ENCODE data around the gene SLC13A5.

SLC13A5 gene

GRCh38 chr17:6753006-6753445, 39.9 kb upstream of the SLC13A5 start:
- TF ChIP-seq, protein P1, sequence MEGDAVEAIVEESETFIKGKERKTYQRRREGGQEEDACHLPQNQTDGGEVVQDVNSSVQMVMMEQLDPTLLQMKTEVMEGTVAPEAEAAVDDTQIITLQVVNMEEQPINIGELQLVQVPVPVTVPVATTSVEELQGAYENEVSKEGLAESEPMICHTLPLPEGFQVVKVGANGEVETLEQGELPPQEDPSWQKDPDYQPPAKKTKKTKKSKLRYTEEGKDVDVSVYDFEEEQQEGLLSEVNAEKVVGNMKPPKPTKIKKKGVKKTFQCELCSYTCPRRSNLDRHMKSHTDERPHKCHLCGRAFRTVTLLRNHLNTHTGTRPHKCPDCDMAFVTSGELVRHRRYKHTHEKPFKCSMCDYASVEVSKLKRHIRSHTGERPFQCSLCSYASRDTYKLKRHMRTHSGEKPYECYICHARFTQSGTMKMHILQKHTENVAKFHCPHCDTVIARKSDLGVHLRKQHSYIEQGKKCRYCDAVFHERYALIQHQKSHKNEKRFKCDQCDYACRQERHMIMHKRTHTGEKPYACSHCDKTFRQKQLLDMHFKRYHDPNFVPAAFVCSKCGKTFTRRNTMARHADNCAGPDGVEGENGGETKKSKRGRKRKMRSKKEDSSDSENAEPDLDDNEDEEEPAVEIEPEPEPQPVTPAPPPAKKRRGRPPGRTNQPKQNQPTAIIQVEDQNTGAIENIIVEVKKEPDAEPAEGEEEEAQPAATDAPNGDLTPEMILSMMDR (IDR thresholded peaks at IDR 0.05), result no peak

GRCh38 chr17:6752068-6752909, 39.1 kb upstream of the SLC13A5 start:
- TF ChIP-seq, protein P1 (IDR thresholded peaks at IDR 0.05), result no peak

DNA sequence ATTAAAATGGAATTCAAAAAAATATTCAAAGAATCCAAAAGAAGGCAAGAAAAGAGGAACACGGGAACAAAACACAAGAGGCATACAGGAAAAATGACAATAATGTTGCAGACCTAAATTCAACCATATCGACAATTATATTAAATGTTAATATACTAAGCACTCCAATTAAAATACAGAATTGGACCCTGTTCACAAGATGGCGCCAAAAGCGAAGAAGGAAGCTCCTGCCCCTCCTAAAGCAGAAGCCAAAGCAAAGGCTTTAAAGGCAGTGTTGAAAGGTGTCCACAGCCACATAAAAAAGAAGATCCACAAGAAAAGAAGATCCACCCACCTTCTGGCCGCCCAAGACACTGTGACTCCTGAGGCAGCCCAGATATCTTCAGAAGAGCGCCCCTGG, 36.4 kb upstream of the SLC13A5 start:
- TF ChIP-seq, protein P1 (IDR thresholded peaks at IDR 0.05), result no peak

DNA sequence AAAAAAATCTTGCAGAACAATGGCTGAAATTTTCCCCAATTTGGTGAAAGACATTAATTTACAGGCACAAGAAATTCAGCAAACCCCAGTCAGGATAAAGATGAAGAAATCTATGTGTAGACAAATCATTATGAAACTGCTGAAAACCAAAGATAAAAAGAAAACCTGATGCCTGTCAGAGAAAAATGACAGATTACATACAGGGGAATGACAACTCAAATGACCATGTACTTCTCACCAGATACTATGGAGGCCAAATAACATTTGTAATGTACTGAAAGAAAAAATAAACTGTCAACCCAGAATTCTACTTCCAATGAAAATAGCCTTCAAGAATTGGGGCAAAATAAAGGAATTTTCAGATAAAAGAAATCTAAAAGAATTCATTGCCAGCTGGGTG, 35.4 kb upstream of the SLC13A5 start:
- TF ChIP-seq, protein P1 (IDR thresholded peaks at IDR 0.05), result no peak

- TF ChIP-seq, protein P1 (IDR thresholded peaks at IDR 0.05), result no peak
Measured at GRCh38 chr17:6729531-6729930, 16.4 kb upstream of the SLC13A5 start.

DNA sequence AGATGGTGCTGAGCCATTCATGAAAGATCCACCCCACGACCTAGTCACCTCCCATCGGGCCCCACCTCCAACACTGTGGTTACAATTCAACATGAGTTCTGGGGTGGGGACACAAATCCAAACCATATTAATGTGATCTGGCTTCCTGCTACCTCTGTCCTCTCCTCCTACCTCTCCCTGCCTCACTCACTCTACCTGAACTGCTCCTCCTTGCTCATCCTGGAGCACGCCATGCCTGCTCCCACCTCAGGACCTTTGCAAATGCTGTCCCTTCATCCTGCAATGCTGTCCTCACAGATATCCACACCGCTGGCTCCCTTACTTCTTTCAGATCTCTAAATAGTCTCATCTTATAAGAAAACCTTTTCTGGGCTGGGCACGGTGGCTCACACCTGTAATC, 10.8 kb upstream of the SLC13A5 start:
- TF ChIP-seq, protein P1 (IDR thresholded peaks at IDR 0.05), result no peak

GRCh38 chr17:6721744-6722143, 8.6 kb upstream of the SLC13A5 start:
- TF ChIP-seq, protein P1 (IDR thresholded peaks at IDR 0.05), result no peak

Measured in LNCAP (cell line).